ENCODE results near the gene NDP.

The NDP gene

DNA sequence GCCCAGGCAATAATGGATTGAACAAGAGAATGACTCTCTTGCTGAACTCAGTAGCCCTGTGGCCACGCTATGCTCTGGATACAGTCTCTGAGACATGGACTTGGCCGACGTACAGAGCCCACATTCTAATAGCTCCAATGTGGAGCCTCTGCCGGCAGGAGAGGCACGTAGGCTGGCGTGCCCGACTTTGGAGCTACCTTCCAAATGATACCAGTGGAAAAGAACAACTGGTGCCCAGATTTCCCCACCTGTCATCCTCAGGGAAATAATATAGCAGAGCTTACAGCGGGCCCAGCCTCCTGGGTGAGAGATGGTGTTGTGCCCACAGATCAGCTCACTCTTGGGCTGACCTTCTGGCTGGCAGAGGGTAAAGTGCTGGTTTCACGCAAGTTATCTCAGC is 10.6 kb downstream of the NDP start:
- in situ Hi-C loops (cut with HindIII; ENCODE audit: low pct_ligation_motif_present, low sequenced_read_pairs): no loop called here
- Histone ChIP-seq H3K27ac (no peak overlapping the region), H3K27me3 (replicated peaks) (no peaks in the 10 kb centered on the region), H3K36me3 (replicated peaks) (no peaks in the 10 kb centered on the region), H3K4me3 (ENCODE audit: low read depth, low read length) (no peak overlapping the region)
- no peak for DNase-seq
- TF ChIP-seq, protein P1, sequence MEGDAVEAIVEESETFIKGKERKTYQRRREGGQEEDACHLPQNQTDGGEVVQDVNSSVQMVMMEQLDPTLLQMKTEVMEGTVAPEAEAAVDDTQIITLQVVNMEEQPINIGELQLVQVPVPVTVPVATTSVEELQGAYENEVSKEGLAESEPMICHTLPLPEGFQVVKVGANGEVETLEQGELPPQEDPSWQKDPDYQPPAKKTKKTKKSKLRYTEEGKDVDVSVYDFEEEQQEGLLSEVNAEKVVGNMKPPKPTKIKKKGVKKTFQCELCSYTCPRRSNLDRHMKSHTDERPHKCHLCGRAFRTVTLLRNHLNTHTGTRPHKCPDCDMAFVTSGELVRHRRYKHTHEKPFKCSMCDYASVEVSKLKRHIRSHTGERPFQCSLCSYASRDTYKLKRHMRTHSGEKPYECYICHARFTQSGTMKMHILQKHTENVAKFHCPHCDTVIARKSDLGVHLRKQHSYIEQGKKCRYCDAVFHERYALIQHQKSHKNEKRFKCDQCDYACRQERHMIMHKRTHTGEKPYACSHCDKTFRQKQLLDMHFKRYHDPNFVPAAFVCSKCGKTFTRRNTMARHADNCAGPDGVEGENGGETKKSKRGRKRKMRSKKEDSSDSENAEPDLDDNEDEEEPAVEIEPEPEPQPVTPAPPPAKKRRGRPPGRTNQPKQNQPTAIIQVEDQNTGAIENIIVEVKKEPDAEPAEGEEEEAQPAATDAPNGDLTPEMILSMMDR (IDR thresholded peaks at IDR 0.05; ENCODE audit: low read depth, low read length, missing control alignments): no peak

DNA sequence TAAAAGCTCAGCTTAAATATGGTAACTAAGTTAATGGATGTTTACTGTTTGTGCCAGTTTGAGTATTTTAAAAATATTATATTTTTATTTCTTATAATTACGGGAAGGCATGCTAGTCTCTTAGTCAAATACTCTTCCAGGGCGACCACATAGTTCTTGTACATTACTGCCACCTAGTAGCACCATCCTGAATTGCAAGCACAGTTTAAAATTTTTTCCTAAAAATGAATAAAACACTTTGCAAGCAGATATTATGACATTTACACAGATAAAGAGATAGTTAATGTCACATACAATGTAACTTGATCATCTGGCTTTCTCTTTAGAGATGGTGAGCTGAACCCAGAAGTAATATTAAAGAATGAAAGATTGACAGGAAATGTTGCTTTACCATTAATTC is 11.5 kb downstream of the NDP start:
- in situ Hi-C loops (cut with HindIII; ENCODE audit: low pct_ligation_motif_present, low sequenced_read_pairs): no loop called here
- TF ChIP-seq, protein P1 (IDR thresholded peaks at IDR 0.05; ENCODE audit: low read depth, low read length, missing control alignments): peak; percentile 21
- H3K27me3 ChIP-seq (replicated peaks): no peaks in the 10 kb centered on the region
- no peak overlapping the region for H3K27ac ChIP-seq
- H3K36me3 ChIP-seq (replicated peaks): no peaks in the 10 kb centered on the region
- DNase-seq: no peak
- no peak overlapping the region for H3K4me3 ChIP-seq (ENCODE audit: low read depth, low read length)

DNA sequence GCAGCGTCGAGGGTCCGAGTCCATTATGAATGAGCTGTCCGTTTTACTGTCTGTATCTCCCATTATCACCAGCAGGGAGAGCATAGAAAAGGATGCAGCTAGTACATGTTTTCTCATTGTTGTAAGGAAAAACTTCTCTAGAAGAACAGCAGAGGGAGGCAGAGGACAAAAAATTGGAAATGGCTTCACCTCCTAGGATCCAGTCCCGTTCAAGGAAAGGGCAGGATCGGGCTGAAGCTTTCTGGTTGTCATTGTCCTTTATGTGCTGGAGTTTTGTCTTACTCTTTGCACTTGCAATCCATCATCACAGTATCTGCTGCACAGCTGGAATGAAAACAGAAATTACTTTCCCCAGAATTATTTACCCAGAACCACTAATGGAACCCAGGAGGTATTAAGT is 14.7 kb downstream of the NDP start:
- no peak overlapping the region for H3K4me3 ChIP-seq (ENCODE audit: low read depth, low read length)
- TF ChIP-seq, protein P1 (IDR thresholded peaks at IDR 0.05; ENCODE audit: low read depth, low read length, missing control alignments): peak; percentile 76
- DNase-seq: peak; percentile 74
- no peaks in the 10 kb centered on the region for H3K27me3 ChIP-seq (replicated peaks)
- in situ Hi-C loops (cut with HindIII; ENCODE audit: low pct_ligation_motif_present, low sequenced_read_pairs): no loop called here
- H3K27ac ChIP-seq: no peak overlapping the region
- H3K36me3 ChIP-seq (replicated peaks): no peaks in the 10 kb centered on the region

DNA sequence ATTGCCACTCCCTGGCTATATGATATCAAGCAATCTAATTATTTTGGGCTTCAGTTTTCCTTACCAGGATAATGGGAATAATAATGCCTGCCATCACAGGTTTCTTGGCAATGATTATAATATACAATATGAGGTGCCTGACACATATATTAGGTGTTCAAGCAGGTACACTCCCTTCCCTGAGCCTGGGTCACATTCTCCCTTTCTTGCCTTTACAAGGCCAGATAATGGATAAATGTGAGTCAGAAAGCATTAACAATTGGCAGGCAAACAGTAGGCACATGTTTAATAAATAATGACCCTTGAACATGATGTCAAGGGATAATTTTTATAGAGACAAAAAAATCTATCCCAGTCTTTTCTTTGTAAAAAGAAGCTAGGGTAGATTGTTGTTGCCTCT is 17.2 kb downstream of the NDP start:
- no peaks in the 10 kb centered on the region for H3K27me3 ChIP-seq (replicated peaks)
- no peak overlapping the region for H3K27ac ChIP-seq
- H3K4me3 ChIP-seq (ENCODE audit: low read depth, low read length): no peak overlapping the region
- TF ChIP-seq, protein P1 (IDR thresholded peaks at IDR 0.05; ENCODE audit: low read depth, low read length, missing control alignments): no peak
- in situ Hi-C loops (cut with HindIII; ENCODE audit: low pct_ligation_motif_present, low sequenced_read_pairs): no loop called here
- H3K36me3 ChIP-seq (replicated peaks): no peaks in the 10 kb centered on the region
- DNase-seq: no peak

DNA sequence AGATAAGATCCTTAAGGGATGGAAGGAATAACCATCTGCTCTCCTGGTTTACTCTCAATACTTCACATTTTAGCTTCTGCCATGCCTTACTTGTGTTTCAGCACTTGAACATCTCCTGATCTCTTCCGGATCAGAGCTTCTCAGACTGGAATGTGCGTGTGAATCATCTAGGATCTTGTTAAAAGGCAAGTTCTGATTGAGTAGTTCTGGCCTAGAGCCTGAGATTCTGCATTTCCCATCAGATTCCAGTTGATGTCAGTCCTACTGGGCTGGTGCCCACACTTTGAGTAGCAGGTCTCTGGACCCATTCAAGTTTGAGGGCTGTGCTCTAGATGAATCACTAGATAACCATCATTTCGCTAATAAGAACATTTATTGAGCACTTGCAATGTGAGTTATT is 20.0 kb downstream of the NDP start:
- Histone ChIP-seq H3K27me3 (replicated peaks) (no peaks in the 10 kb centered on the region), H3K27ac (no peak overlapping the region), H3K36me3 (replicated peaks) (no peaks in the 10 kb centered on the region), H3K4me3 (ENCODE audit: low read depth, low read length) (no peak overlapping the region)
- in situ Hi-C loops (cut with HindIII; ENCODE audit: low pct_ligation_motif_present, low sequenced_read_pairs): no loop called here
- DNase-seq: no peak
- TF ChIP-seq, protein P1 (IDR thresholded peaks at IDR 0.05; ENCODE audit: low read depth, low read length, missing control alignments): no peak

DNA sequence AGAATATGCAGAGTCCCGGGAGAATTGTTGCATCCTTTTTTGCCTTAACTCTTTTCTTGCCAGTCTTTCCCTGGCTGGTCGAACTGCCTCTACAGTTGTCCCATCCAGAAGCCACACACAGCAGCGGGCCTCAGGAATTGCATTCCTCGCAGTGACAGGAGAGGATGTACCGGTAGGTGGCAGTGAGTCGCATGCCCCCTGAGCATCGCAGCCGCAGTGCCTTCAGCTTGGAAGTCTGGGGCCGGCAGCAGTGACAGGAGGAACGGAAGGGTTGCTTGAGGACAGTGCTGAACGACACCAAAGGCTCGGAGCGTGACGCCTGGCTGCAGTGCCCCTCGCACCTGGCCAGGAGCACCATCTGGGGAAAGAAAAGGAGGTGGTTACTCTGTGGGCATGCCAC is 23.5 kb downstream of the NDP start:
- H3K27ac ChIP-seq: no peak overlapping the region
- H3K27me3 ChIP-seq (replicated peaks): no peaks in the 10 kb centered on the region
- no peaks in the 10 kb centered on the region for H3K36me3 ChIP-seq (replicated peaks)
- in situ Hi-C loops (cut with HindIII; ENCODE audit: low pct_ligation_motif_present, low sequenced_read_pairs): no loop called here
- DNase-seq: no peak
- H3K4me3 ChIP-seq (ENCODE audit: low read depth, low read length): no peak overlapping the region
- TF ChIP-seq, protein P1 (IDR thresholded peaks at IDR 0.05; ENCODE audit: low read depth, low read length, missing control alignments): peak; percentile 64

Measured in brain microvascular endothelial cell (primary cell).